Kidney epithelial cell (primary cell): ENCODE measurements around the gene AOC1. TPM values are rescaled to one million over a fixed set of nuclear protein-coding genes. Genes with fewer than 3 reads are reported as not detected.

Experiments
- DNase-seq: peaks from one replicate; pipeline ENCODE4 v3.0.0-alpha.2; 2010; ENCODE audit warnings: low read depth
- H3K27me3 ChIP-seq: 2 replicates; pipeline ENCODE4 v1.6.0; 2011; ENCODE audit warnings: low read length; ENCODE audit not compliant: control insufficient read depth, insufficient read depth
- H3K36me3 ChIP-seq: 2 replicates; pipeline ENCODE4 v1.5.1; 2011; ENCODE audit warnings: low read length; ENCODE audit not compliant: control insufficient read depth, insufficient read depth
- H3K4me3 ChIP-seq: 2 replicates; pipeline ENCODE4 v1.5.1; 2011; ENCODE audit warnings: low read depth, mild to moderate bottlenecking, control low read depth, low read length
- CTCF ChIP-seq: IDR thresholded peaks from 2 replicates; pipeline ENCODE4 v1.5.1; 2011; ENCODE audit warnings: mild to moderate bottlenecking, moderate library complexity, low read length, control low read depth, inconsistent platforms; ENCODE audit not compliant: insufficient read depth, poor library complexity, severe bottlenecking
- total RNA-seq: library from RNA; depleted of rRNA; stranded (reverse); fragments of >200 nt; gene quantifications from 2 replicates; pipeline ENCODE4 v1.2.3, GENCODE V29; 2015

The AOC1 gene
- total RNA-seq, 1 donor from 2014 or later: 1.0 TPM

GRCh38 chr7:150877536-150877935 lies 25.2 kb downstream of the AOC1 start:
- TF ChIP-seq CTCF: no peak
- H3K27me3 ChIP-seq: peaks cover 2% of the 10 kb centered on the region
- H3K4me3 ChIP-seq: no peak overlapping the region
- no peak for DNase-seq
- no peaks in the 10 kb centered on the region for H3K36me3 ChIP-seq

GRCh38 chr7:150879345-150879744 lies 27.0 kb downstream of the AOC1 start:
- Histone ChIP-seq H3K27me3 (peaks cover 2% of the 10 kb centered on the region), H3K36me3 (no peaks in the 10 kb centered on the region), H3K4me3 (no peak overlapping the region)
- no peak for DNase-seq
- no peak for TF ChIP-seq CTCF

- Histone ChIP-seq H3K27me3 (no peaks in the 10 kb centered on the region), H3K4me3 (no peak overlapping the region), H3K36me3 (no peaks in the 10 kb centered on the region)
- no peak for TF ChIP-seq CTCF
- DNase-seq: no peak
These were observed 28.9 kb downstream of the AOC1 start for GRCh38 chr7:150881189-150881588.

DNA sequence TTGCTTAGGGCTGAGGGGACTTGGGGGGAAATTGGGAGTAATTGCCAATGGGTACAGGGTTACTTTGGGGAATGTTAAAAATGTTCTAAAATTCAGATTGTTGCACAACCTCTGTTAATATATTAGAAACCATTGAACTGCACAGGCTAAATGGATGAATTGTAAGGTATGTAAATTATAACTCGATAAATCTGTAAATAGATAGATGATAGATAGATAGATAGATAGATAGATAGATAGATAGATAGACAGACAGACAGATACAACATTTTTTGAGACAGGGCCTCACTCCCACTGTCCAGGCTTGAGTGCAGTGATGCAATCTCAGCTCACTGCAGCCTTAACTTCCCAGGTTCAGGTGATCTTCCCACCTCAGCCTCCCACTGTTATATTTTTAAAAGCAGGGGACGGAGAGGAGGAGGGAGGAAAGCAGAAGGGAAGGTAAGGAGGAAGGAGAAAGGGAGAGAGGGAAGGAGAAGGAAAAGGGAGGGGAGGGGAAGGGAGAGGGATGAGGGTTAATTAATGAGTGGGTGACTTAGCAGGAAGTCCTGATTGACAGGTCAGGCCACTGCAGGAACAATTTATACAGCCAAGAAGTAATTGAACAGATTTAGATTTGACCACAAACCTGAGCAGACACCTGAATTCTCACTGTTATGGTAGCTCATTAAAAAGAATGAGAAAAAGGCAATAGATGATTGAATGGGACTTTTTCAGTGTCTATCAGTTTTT lies 38.7 kb downstream of the AOC1 start:
- no peak for TF ChIP-seq CTCF
- Histone ChIP-seq H3K36me3 (no peaks in the 10 kb centered on the region), H3K27me3 (no peaks in the 10 kb centered on the region), H3K4me3 (no peak overlapping the region)
- DNase-seq: no peak

- Histone ChIP-seq H3K4me3 (no peak overlapping the region), H3K27me3 (peaks cover 2% of the 10 kb centered on the region), H3K36me3 (no peaks in the 10 kb centered on the region)
- TF ChIP-seq CTCF: no peak
- no peak for DNase-seq
These were observed 39.4 kb downstream of the AOC1 start for GRCh38 chr7:150891740-150892139.

DNA sequence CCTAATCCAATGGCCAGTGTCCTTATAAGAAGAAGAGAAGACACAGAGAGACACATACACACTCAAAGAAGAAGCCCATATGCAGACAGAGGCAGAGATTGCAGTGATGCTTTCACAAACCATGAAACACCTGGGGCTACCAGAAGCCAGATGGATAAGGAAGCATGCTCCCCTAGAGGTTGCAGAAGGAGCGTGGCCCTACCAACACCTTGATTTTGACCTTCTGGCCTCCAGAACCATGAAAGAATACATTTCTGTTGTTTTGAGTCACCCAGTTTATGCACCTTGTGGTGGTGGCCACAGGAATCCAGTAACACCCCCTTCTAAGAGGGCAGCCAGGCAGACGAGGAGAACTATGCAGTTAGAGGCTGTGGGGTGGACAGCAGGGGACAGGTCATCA lies 43.5 kb downstream of the AOC1 start:
- no peak overlapping the region for H3K4me3 ChIP-seq
- TF ChIP-seq CTCF: no peak
- H3K27me3 ChIP-seq: peaks cover 11% of the 10 kb centered on the region
- no peak for DNase-seq
- H3K36me3 ChIP-seq: no peaks in the 10 kb centered on the region
